H9 (cell line): Measurements from ENCODE around the gene CCNT2. TPM values are rescaled to one million over a fixed set of nuclear protein-coding genes. Genes with fewer than 3 reads are reported as not detected.

Source experiments
- DNase-seq: peaks from one replicate; pipeline ENCODE4 v3.0.0-alpha.2; 2017
- H2AFZ ChIP-seq: one replicate; pipeline ENCODE4 v1.6.1; 2013; ENCODE audit warnings: mild to moderate bottlenecking, low read length, control low read depth, moderate library complexity
- H2AK5ac ChIP-seq: 2 replicates; pipeline ENCODE4 v1.6.1; 2013; ENCODE audit warnings: low read length, control low read depth, mixed read lengths; ENCODE audit not compliant: insufficient read length
- H2BK120ac ChIP-seq: one replicate; pipeline ENCODE4 v1.6.1; 2013; ENCODE audit warnings: low read depth, mild to moderate bottlenecking, low read length, control low read depth, inconsistent platforms; ENCODE audit not compliant: poor library complexity, severe bottlenecking
- H2BK12ac ChIP-seq: 2 replicates; pipeline ENCODE4 v1.6.1; 2013; ENCODE audit warnings: low read length, control low read depth, mixed read lengths, low read depth; ENCODE audit not compliant: insufficient read length
- H2BK15ac ChIP-seq: 2 replicates; pipeline ENCODE4 v1.6.1; 2013; ENCODE audit warnings: low read depth, low read length, control low read depth
- H2BK20ac ChIP-seq: one replicate; pipeline ENCODE4 v1.6.1; 2013; ENCODE audit warnings: low read depth, mild to moderate bottlenecking, low read length, control low read depth, inconsistent platforms; ENCODE audit not compliant: poor library complexity, severe bottlenecking
- H2BK5ac ChIP-seq: 2 replicates; pipeline ENCODE4 v1.6.1; 2013; ENCODE audit warnings: low read length, control low read depth, mixed read lengths; ENCODE audit not compliant: insufficient read length
- H3K14ac ChIP-seq: 2 replicates; pipeline ENCODE4 v1.6.1; 2013; ENCODE audit warnings: low read length, control low read depth; ENCODE audit not compliant: insufficient read depth
- H3K18ac ChIP-seq: 2 replicates; pipeline ENCODE4 v1.6.1; 2013; ENCODE audit warnings: low read depth, mild to moderate bottlenecking, mixed read lengths, low read length, control low read depth; ENCODE audit not compliant: insufficient read length
- H3K23ac ChIP-seq: 2 replicates; pipeline ENCODE4 v1.6.1; 2013; ENCODE audit warnings: low read length, control low read depth, mixed read lengths, low read depth; ENCODE audit not compliant: insufficient read length
- H3K23me2 ChIP-seq: 2 replicates; pipeline ENCODE4 v1.6.1; 2013; ENCODE audit warnings: low read depth, mild to moderate bottlenecking, mixed read lengths, low read length, control low read depth; ENCODE audit not compliant: insufficient read length, poor library complexity, severe bottlenecking
- H3K27ac ChIP-seq: 2 replicates; pipeline ENCODE4 v1.5.1; 2013; ENCODE audit warnings: low read length, control low read depth, mixed read lengths, low read depth; ENCODE audit not compliant: insufficient read length
- H3K27me3 ChIP-seq: 2 replicates; pipeline ENCODE4 v1.6.1; 2013; ENCODE audit warnings: low read length, control low read depth, inconsistent platforms; ENCODE audit not compliant: insufficient read depth
- H3K4ac ChIP-seq: 2 replicates; pipeline ENCODE4 v1.6.1; 2013; ENCODE audit warnings: low read depth, mild to moderate bottlenecking, control low read depth, inconsistent platforms, low read length, moderate library complexity
- H3K4me1 ChIP-seq: 2 replicates; pipeline ENCODE4 v1.6.1; 2013; ENCODE audit warnings: low read length, control low read depth, inconsistent platforms; ENCODE audit not compliant: insufficient read depth
- H3K4me2 ChIP-seq: 2 replicates; pipeline ENCODE4 v1.6.1; 2013; ENCODE audit warnings: low read length, control low read depth, mixed read lengths; ENCODE audit not compliant: insufficient read length, insufficient read depth
- H3K56ac ChIP-seq: 2 replicates; pipeline ENCODE4 v1.6.1; 2013; ENCODE audit warnings: low read depth, mild to moderate bottlenecking, mixed read lengths, low read length, control low read depth; ENCODE audit not compliant: insufficient read length
- H3K79me1 ChIP-seq: 2 replicates; pipeline ENCODE4 v1.6.1; 2013; ENCODE audit warnings: low read depth, mild to moderate bottlenecking, moderate library complexity, low read length, control low read depth, inconsistent platforms; ENCODE audit not compliant: insufficient read depth, poor library complexity, severe bottlenecking
- H3K79me2 ChIP-seq: 2 replicates; pipeline ENCODE4 v1.6.1; 2013; ENCODE audit warnings: low read length, control low read depth, inconsistent platforms; ENCODE audit not compliant: insufficient read depth
- H3K9ac ChIP-seq: 2 replicates; pipeline ENCODE4 v1.6.1; 2013; ENCODE audit warnings: low read length, control low read depth, mixed read lengths; ENCODE audit not compliant: insufficient read length; ENCODE audit errors: extremely low read depth
- H3K9me3 ChIP-seq: one replicate; pipeline ENCODE4 v1.6.1; 2013; ENCODE audit warnings: low read depth, low read length, inconsistent platforms; ENCODE audit not compliant: control insufficient read depth
- H3T11ph ChIP-seq: one replicate; pipeline ENCODE4 v1.6.1; 2013; ENCODE audit warnings: mild to moderate bottlenecking, low read length, control low read depth, inconsistent platforms
- H4K20me1 ChIP-seq: one replicate; pipeline ENCODE4 v1.6.1; 2013; ENCODE audit not compliant: control insufficient read depth, insufficient read length, insufficient read depth
- H4K5ac ChIP-seq: 2 replicates; pipeline ENCODE4 v1.6.1; 2013; ENCODE audit warnings: low read depth, mild to moderate bottlenecking, mixed read lengths, low read length, control low read depth; ENCODE audit not compliant: insufficient read length
- H4K8ac ChIP-seq: replicated peaks from 2 replicates; pipeline ENCODE4 v1.6.1; 2013; ENCODE audit warnings: low read length, control low read depth, mixed read lengths, low read depth; ENCODE audit not compliant: insufficient read length
- H4K91ac ChIP-seq: 2 replicates; pipeline ENCODE4 v1.6.1; 2013; ENCODE audit warnings: low read depth, mild to moderate bottlenecking, moderate library complexity, mixed read lengths, low read length, control low read depth; ENCODE audit not compliant: insufficient read length
- H3K27ac Mint-ChIP-seq, 3 experiments: 2 replicates in 2 of 3; 3 replicates in 1 of 3; pipeline ENCODE4 v1.8.0; 2020 to 2021; ENCODE audit warnings: mixed read lengths in 3 of 3, mild to moderate bottlenecking in 1 of 3, moderate library complexity in 1 of 3
- H3K27me3 Mint-ChIP-seq: 2 replicates; pipeline ENCODE4 v1.8.0; 2021; ENCODE audit warnings: low read depth, mild to moderate bottlenecking, moderate library complexity, mixed read lengths
- H3K36me3 Mint-ChIP-seq, 3 experiments: 2 replicates in 2 of 3; 3 replicates in 1 of 3; pipeline ENCODE4 v1.8.0; 2020 to 2021; ENCODE audit warnings: low read depth in 3 of 3, mixed read lengths in 3 of 3; ENCODE audit not compliant: insufficient read depth in 1 of 3
- H3K4me1 Mint-ChIP-seq, 2 experiments: 2 replicates each; pipeline ENCODE4 v1.8.0; 2020; ENCODE audit warnings: mixed read lengths in 2 of 2
- H3K4me3 Mint-ChIP-seq, 2 experiments: 2 replicates in 1 of 2; 3 replicates in 1 of 2; pipeline ENCODE4 v1.8.0; 2020 to 2021; ENCODE audit warnings: mild to moderate bottlenecking in 2 of 2, mixed read lengths in 2 of 2, moderate library complexity in 1 of 2
- H3K9me3 Mint-ChIP-seq, 2 experiments: 2 replicates in 1 of 2; 3 replicates in 1 of 2; pipeline ENCODE4 v1.8.0; 2020; ENCODE audit warnings: mild to moderate bottlenecking in 2 of 2, mixed read lengths in 2 of 2, moderate library complexity in 1 of 2
- WGBS: extraction: QIAGEN DNeasy Blood & Tissue Kit; methylation state at CpG from one replicate; pipeline ENCODE4 v1.1.7; 2013; ENCODE audit warnings: missing lambda C conversion rate, low lambda C conversion rate, mixed read lengths; ENCODE audit not compliant: insufficient read length; ENCODE audit errors: extremely low coverage; 5-methylcytosine and 5-hydroxymethylcytosine counted together
- total RNA-seq: library from RNA; stranded (reverse); gene quantifications from 2 replicates; pipeline ENCODE4 v1.2.1, GENCODE V29; 2021
- TF ChIP-seq, protein P1 (sequence below): fragments of 200-600 bp; sonication (generic); conservative IDR thresholded peaks from 3 replicates; pipeline ENCODE4 v1.8.0; 2021; ENCODE audit warnings: antibody characterized with exemption, mild to moderate bottlenecking

The CCNT2 gene
- total RNA-seq, 1 experiment from 2014 or later = 42.0 TPM

DNA sequence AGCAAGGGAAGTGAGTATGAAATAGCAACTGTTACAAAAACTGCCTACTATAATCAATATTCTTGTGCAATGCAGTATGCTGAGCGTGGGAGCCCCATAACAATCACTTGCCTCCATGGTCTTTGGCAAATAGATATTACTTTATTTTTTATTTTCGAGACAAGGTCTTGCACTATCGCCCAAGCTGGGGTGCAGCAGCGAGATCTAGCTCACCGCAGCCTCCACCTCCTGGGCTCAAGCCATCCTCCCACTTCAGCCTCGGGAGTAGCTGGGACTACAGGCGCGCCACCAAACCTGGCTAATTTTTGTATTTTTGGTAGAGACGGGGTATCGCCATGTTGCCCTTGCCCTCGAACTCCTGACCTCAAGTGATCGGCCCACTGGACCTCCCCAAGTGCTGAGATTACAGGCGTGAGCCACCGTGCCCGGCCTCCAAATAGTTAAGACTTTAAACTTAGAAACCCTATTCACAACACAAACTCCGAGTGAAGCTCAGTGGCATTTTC, 1.2 kb upstream of the CCNT2 start:
- Histone ChIP-seq H3K27me3 (no peaks in the 10 kb centered on the region), H3K4me2 (peak overlapping the region; percentile 85), H2AFZ (peak overlapping the region; percentile 42), H4K91ac (no peak overlapping the region), H2BK5ac (peak overlapping the region; percentile 50), H3K23me2 (peaks cover 9% of the 10 kb centered on the region), H2BK120ac (no peak overlapping the region), H3K23ac (no peak overlapping the region), H3K14ac (peak overlapping the region; percentile 74; the same call in 1 of the 2 replicates), H3K27ac (peak overlapping the region; percentile 42), H3K79me2 (peaks cover 24% of the 10 kb centered on the region; the same call in 1 of the 2 replicates), H3K56ac (peak overlapping the region; percentile 45), H4K8ac (no peak overlapping the region), H4K5ac (peak overlapping the region; percentile 58), H3K18ac (peak overlapping the region; percentile 64), H2BK12ac (no peak overlapping the region), H2AK5ac (no peak overlapping the region), H4K20me1 (no peaks in the 10 kb centered on the region), H2BK20ac (no peak overlapping the region), H3K4ac (no peak overlapping the region; the same call in 1 of the 2 replicates), H3K4me1 (no peaks in the 10 kb centered on the region), H3T11ph (no peak overlapping the region), H3K9ac (peak overlapping the region; percentile 85), H3K79me1 (no peaks in the 10 kb centered on the region), H3K9me3 (no peaks in the 10 kb centered on the region), H2BK15ac (no peak overlapping the region)
- H3K36me3 Mint-ChIP-seq = peaks cover 0 to 17% (median 14%) of the 10 kb centered on the region in 3 experiments
- peaks cover 3% of the 10 kb centered on the region; the same call in 1 of the 2 replicates for H3K27me3 Mint-ChIP-seq
- no CpG with 5 or more reads among the region's 16 CpGs for WGBS
- H3K9me3 Mint-ChIP-seq = peaks cover 9 to 19% of the 10 kb centered on the region in 2 experiments; a peak in 4 of 5 replicates
- no peak for DNase-seq
- TF ChIP-seq, protein P1, sequence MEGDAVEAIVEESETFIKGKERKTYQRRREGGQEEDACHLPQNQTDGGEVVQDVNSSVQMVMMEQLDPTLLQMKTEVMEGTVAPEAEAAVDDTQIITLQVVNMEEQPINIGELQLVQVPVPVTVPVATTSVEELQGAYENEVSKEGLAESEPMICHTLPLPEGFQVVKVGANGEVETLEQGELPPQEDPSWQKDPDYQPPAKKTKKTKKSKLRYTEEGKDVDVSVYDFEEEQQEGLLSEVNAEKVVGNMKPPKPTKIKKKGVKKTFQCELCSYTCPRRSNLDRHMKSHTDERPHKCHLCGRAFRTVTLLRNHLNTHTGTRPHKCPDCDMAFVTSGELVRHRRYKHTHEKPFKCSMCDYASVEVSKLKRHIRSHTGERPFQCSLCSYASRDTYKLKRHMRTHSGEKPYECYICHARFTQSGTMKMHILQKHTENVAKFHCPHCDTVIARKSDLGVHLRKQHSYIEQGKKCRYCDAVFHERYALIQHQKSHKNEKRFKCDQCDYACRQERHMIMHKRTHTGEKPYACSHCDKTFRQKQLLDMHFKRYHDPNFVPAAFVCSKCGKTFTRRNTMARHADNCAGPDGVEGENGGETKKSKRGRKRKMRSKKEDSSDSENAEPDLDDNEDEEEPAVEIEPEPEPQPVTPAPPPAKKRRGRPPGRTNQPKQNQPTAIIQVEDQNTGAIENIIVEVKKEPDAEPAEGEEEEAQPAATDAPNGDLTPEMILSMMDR = no peak
- H3K27ac Mint-ChIP-seq = peak overlapping the region; percentile 99 to 100 (median 100)
- peaks cover 11 to 16% of the 10 kb centered on the region in 2 experiments for H3K4me1 Mint-ChIP-seq
- peak overlapping the region; percentile 96 to 99 for H3K4me3 Mint-ChIP-seq
